Measurements from ENCODE around the gene ARHGEF39. TPM values are rescaled to one million over a fixed set of nuclear protein-coding genes. Genes with fewer than 3 reads are reported as not detected.

ARHGEF39 gene
- total RNA-seq, 1 donor from 2014 or later = 1.0 TPM

GRCh38 chr9:35708146-35708545, 43.2 kb upstream of the ARHGEF39 start:
- Histone ChIP-seq H2AFZ (ENCODE audit: low read depth, low read length) (no peak overlapping the region), H3K79me2 (ENCODE audit: insufficient read depth, low read length) (peaks cover 58% of the 10 kb centered on the region), H3K9ac (ENCODE audit: low read length) (no peak overlapping the region), H3K4me3 (ENCODE audit: insufficient read depth, low read depth, low read length) (no peak overlapping the region), H3K27ac (ENCODE audit: low read depth, low read length) (no peak overlapping the region), H3K9me3 (ENCODE audit: insufficient read depth, low read depth, low read length) (no peaks in the 10 kb centered on the region), H3K27me3 (ENCODE audit: insufficient read depth, low read length) (no peaks in the 10 kb centered on the region), H3K4me1 (ENCODE audit: insufficient read depth, low read length) (no peaks in the 10 kb centered on the region), H3K36me3 (ENCODE audit: insufficient read depth, low read length) (peaks cover 88% of the 10 kb centered on the region), H4K20me1 (ENCODE audit: insufficient read depth, low read length) (peaks cover 90% of the 10 kb centered on the region), H3K4me2 (ENCODE audit: low read length) (no peak overlapping the region)
- no peak for FAIRE-seq
- Mint-ChIP-seq H3K27me3 (ENCODE audit: low read depth, unreplicated experiment) (no peaks in the 10 kb centered on the region), H3K4me1 (ENCODE audit: low read depth, unreplicated experiment) (no peaks in the 10 kb centered on the region), H3K9me3 (ENCODE audit: unreplicated experiment) (no peaks in the 10 kb centered on the region), H3K36me3 (ENCODE audit: low read depth, unreplicated experiment) (peaks cover 46% of the 10 kb centered on the region), H3K27ac (ENCODE audit: unreplicated experiment) (peak overlapping the region; percentile 4), H3K4me3 (ENCODE audit: unreplicated experiment) (no peak overlapping the region)
- no peak for DNase-seq (ENCODE audit: low read depth)
- TF ChIP-seq, protein P1, sequence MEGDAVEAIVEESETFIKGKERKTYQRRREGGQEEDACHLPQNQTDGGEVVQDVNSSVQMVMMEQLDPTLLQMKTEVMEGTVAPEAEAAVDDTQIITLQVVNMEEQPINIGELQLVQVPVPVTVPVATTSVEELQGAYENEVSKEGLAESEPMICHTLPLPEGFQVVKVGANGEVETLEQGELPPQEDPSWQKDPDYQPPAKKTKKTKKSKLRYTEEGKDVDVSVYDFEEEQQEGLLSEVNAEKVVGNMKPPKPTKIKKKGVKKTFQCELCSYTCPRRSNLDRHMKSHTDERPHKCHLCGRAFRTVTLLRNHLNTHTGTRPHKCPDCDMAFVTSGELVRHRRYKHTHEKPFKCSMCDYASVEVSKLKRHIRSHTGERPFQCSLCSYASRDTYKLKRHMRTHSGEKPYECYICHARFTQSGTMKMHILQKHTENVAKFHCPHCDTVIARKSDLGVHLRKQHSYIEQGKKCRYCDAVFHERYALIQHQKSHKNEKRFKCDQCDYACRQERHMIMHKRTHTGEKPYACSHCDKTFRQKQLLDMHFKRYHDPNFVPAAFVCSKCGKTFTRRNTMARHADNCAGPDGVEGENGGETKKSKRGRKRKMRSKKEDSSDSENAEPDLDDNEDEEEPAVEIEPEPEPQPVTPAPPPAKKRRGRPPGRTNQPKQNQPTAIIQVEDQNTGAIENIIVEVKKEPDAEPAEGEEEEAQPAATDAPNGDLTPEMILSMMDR (IDR thresholded peaks at IDR 0.05; ENCODE audit: insufficient read depth, low read depth, low read length) = no peak
- no peak for TF ChIP-seq EZH2 (IDR thresholded peaks at IDR 0.05; ENCODE audit: insufficient read depth, low read length)

- peaks cover 51% of the 10 kb centered on the region for H3K36me3 Mint-ChIP-seq (ENCODE audit: low read depth, unreplicated experiment)
- H3K4me3 ChIP-seq (ENCODE audit: insufficient read depth, low read depth, low read length) = no peak overlapping the region
- H3K36me3 ChIP-seq (ENCODE audit: insufficient read depth, low read length) = peaks cover 90% of the 10 kb centered on the region
- no peaks in the 10 kb centered on the region for H3K4me1 ChIP-seq (ENCODE audit: insufficient read depth, low read length)
- H3K4me3 Mint-ChIP-seq (ENCODE audit: unreplicated experiment) = no peak overlapping the region
- peaks cover 86% of the 10 kb centered on the region for H4K20me1 ChIP-seq (ENCODE audit: insufficient read depth, low read length)
- no peaks in the 10 kb centered on the region for H3K4me1 Mint-ChIP-seq (ENCODE audit: low read depth, unreplicated experiment)
- H3K9me3 Mint-ChIP-seq (ENCODE audit: unreplicated experiment) = no peaks in the 10 kb centered on the region
- TF ChIP-seq EZH2 (IDR thresholded peaks at IDR 0.05; ENCODE audit: insufficient read depth, low read length) = no peak
- TF ChIP-seq, protein P1 (IDR thresholded peaks at IDR 0.05; ENCODE audit: insufficient read depth, low read depth, low read length) = no peak
- DNase-seq (ENCODE audit: low read depth) (no peak), FAIRE-seq (no peak)
- H3K9me3 ChIP-seq (ENCODE audit: insufficient read depth, low read depth, low read length) = no peaks in the 10 kb centered on the region
- no peak overlapping the region for H2AFZ ChIP-seq (ENCODE audit: low read depth, low read length)
- H3K27ac Mint-ChIP-seq (ENCODE audit: unreplicated experiment) = no peak overlapping the region
- no peak overlapping the region for H3K27ac ChIP-seq (ENCODE audit: low read depth, low read length)
- no peaks in the 10 kb centered on the region for H3K27me3 Mint-ChIP-seq (ENCODE audit: low read depth, unreplicated experiment)
- no peak overlapping the region for H3K4me2 ChIP-seq (ENCODE audit: low read length)
- no peak overlapping the region for H3K9ac ChIP-seq (ENCODE audit: low read length)
- H3K79me2 ChIP-seq (ENCODE audit: insufficient read depth, low read length) = peaks cover 53% of the 10 kb centered on the region
- H3K27me3 ChIP-seq (ENCODE audit: insufficient read depth, low read length) = no peaks in the 10 kb centered on the region
Measured at GRCh38 chr9:35706951-35707350, 42.0 kb upstream of the ARHGEF39 start.

DNA sequence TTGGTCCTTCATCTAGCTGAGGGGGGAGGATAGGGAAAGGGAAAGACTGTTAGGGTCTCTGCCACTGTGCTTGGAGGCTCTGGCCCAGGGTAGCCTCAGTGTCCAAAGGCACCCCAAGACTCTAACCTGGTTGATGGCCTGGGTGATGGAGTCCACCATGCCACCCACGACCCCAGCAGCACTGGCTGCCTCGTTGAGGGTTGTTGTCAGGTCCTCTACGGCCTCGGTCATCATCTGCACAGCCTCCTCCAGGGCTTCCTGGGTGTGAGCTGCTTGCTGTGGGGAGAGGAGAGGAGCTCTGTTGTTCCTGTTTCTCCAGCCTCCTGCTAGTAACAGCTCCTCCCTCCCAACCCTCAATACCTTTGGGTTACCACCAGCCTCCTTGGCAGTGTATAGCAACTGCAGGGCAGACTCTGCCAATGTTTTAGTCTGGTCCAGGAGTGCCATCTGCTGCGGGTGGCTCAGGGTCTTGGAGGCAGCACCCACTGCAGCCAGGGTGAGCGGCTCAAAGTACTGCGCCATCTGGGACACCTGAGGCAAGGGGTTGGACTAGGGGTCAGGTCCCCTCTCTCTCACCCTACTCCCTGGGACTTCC, 40.9 kb upstream of the ARHGEF39 start:
- H3K4me1 Mint-ChIP-seq (ENCODE audit: low read depth, unreplicated experiment) = no peaks in the 10 kb centered on the region
- no peaks in the 10 kb centered on the region for H3K27me3 ChIP-seq (ENCODE audit: insufficient read depth, low read length)
- H3K9ac ChIP-seq (ENCODE audit: low read length) = no peak overlapping the region
- TF ChIP-seq, protein P1 (IDR thresholded peaks at IDR 0.05; ENCODE audit: insufficient read depth, low read depth, low read length) = no peak
- no peak for TF ChIP-seq EZH2 (IDR thresholded peaks at IDR 0.05; ENCODE audit: insufficient read depth, low read length)
- H3K36me3 ChIP-seq (ENCODE audit: insufficient read depth, low read length) = peaks cover 90% of the 10 kb centered on the region
- H3K4me3 Mint-ChIP-seq (ENCODE audit: unreplicated experiment) = no peak overlapping the region
- peaks cover 47% of the 10 kb centered on the region for H3K36me3 Mint-ChIP-seq (ENCODE audit: low read depth, unreplicated experiment)
- peaks cover 85% of the 10 kb centered on the region for H4K20me1 ChIP-seq (ENCODE audit: insufficient read depth, low read length)
- no peaks in the 10 kb centered on the region for H3K27me3 Mint-ChIP-seq (ENCODE audit: low read depth, unreplicated experiment)
- DNase-seq (ENCODE audit: low read depth) (no peak), FAIRE-seq (no peak)
- no peak overlapping the region for H3K4me2 ChIP-seq (ENCODE audit: low read length)
- no peak overlapping the region for H3K4me3 ChIP-seq (ENCODE audit: insufficient read depth, low read depth, low read length)
- no peaks in the 10 kb centered on the region for H3K9me3 ChIP-seq (ENCODE audit: insufficient read depth, low read depth, low read length)
- H2AFZ ChIP-seq (ENCODE audit: low read depth, low read length) = no peak overlapping the region
- no peaks in the 10 kb centered on the region for H3K4me1 ChIP-seq (ENCODE audit: insufficient read depth, low read length)
- no peak overlapping the region for H3K27ac Mint-ChIP-seq (ENCODE audit: unreplicated experiment)
- H3K79me2 ChIP-seq (ENCODE audit: insufficient read depth, low read length) = peaks cover 51% of the 10 kb centered on the region
- no peaks in the 10 kb centered on the region for H3K9me3 Mint-ChIP-seq (ENCODE audit: unreplicated experiment)
- no peak overlapping the region for H3K27ac ChIP-seq (ENCODE audit: low read depth, low read length)
